Activated T-helper 17 cell treated with anti-CD3 and anti-CD28 coated beads, Interleukin-2, amount 50 U/mL, for 72 hours (primary cell): ENCODE results near the gene PNPLA5. TPM values are rescaled to one million over a fixed set of nuclear protein-coding genes. Genes with fewer than 3 reads are reported as not detected.

Experiments
- ATAC-seq: fragments of 150-1000 bp; cut with Tn5 transposase; replicated peaks from 2 replicates; pipeline ENCODE4 v1.10.0; 2021; ENCODE audit warnings: mild to moderate bottlenecking, moderate library complexity
- H3K27ac Mint-ChIP-seq: one replicate; pipeline ENCODE4 v1.8.0; 2022; ENCODE audit warnings: mixed read lengths
- H3K27me3 Mint-ChIP-seq: one replicate; pipeline ENCODE4 v1.8.0; 2022; ENCODE audit warnings: mixed read lengths
- H3K36me3 Mint-ChIP-seq: one replicate; pipeline ENCODE4 v1.8.0; 2022; ENCODE audit warnings: low read depth, mild to moderate bottlenecking, mixed read lengths
- H3K4me1 Mint-ChIP-seq: one replicate; pipeline ENCODE4 v1.8.0; 2022; ENCODE audit warnings: mixed read lengths
- H3K4me3 Mint-ChIP-seq: one replicate; pipeline ENCODE4 v1.8.0; 2022; ENCODE audit warnings: mild to moderate bottlenecking, mixed read lengths
- H3K9me3 Mint-ChIP-seq: one replicate; pipeline ENCODE4 v1.8.0; 2022; ENCODE audit warnings: mixed read lengths
- total RNA-seq, 2 donors: library from RNA; stranded (reverse); gene quantifications; one replicate each; pipeline ENCODE4 v1.2.3, GENCODE V29; 2022

Gene PNPLA5
- total RNA-seq, 2 donors from 2014 or later: not detected

DNA sequence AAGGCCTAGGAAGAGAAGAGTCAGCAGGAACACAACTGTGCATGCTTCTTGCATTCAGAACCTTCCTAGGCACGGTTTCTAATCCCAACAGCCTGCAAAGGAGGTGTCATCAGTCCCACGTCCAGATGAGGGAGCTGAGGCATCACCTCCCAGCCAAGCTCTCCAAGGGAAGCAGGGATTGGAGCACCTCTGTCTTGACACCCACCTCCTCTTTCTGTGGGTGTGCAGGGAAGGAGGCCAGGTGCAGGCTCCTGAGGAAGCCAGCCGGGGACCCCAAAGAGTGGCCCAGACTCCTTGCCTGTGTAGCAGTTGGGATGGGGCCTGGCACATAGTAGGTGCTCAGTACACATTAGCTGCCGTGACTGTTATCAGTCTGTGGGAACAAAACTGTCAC is 2.0 kb downstream of the PNPLA5 start:
- no peaks in the 10 kb centered on the region for H3K4me1 Mint-ChIP-seq
- no peak overlapping the region for H3K4me3 Mint-ChIP-seq
- H3K27me3 Mint-ChIP-seq: peaks cover 38% of the 10 kb centered on the region
- no peak overlapping the region for H3K27ac Mint-ChIP-seq
- no peak for ATAC-seq
- H3K36me3 Mint-ChIP-seq: no peaks in the 10 kb centered on the region
- H3K9me3 Mint-ChIP-seq: no peaks in the 10 kb centered on the region

DNA sequence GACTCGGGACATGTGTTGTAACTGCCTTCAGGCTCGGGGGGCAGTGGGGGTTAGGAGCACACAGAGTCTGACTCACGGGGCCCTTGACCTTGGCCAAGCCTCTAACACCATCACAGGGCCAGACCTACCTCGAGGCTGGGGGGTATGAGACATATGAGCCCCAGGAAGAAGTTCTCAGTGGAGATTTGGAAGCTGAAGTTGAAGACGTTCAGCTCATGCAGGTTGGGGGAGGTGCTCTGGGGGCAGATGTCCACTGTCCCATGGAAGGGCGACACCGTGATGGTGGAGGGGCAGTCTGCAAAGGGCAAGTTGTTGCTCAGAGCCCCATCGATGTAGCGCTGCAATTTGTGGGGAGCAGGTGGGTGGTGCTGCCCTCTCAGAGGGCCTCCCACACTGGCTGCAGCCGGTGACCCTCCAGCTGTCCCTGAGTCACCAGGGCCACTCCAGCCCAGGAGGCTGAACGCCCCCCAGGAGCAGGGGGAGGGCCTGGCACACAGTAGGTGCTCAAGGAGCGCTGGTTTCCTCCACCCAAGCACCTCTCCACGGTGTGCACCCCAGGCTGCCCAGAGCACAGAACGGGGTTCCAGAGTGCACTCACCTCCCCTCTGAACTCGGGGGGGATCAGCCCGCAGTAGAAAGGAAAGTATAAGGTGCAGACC is 2.5 kb downstream of the PNPLA5 start:
- H3K36me3 Mint-ChIP-seq: no peaks in the 10 kb centered on the region
- H3K27me3 Mint-ChIP-seq: peaks cover 38% of the 10 kb centered on the region
- H3K9me3 Mint-ChIP-seq: no peaks in the 10 kb centered on the region
- no peaks in the 10 kb centered on the region for H3K4me1 Mint-ChIP-seq
- no peak overlapping the region for H3K27ac Mint-ChIP-seq
- no peak for ATAC-seq
- H3K4me3 Mint-ChIP-seq: no peak overlapping the region

DNA sequence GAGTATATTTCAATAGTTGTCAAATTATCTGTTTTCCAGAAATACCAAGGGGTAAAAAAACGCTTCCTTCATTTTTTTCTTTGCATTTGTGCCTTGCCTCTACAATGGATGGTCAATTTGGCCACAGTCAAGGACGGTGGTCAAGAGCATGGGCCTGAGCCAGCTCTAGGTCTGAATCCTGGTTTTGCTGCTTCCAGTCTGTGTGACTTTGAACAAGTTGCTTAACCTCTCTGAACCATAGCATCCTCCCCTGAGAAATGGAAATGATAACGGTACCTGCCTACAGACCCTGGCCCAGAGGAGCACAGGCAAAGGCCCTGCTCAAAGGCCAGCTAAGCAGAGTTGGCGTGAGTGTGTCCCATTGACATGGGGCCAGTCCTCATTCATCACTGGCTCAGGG is 3.1 kb downstream of the PNPLA5 start:
- Mint-ChIP-seq H3K4me1 (no peaks in the 10 kb centered on the region), H3K36me3 (no peaks in the 10 kb centered on the region), H3K9me3 (no peaks in the 10 kb centered on the region), H3K27ac (no peak overlapping the region), H3K4me3 (no peak overlapping the region), H3K27me3 (peaks cover 36% of the 10 kb centered on the region)
- no peak for ATAC-seq

DNA sequence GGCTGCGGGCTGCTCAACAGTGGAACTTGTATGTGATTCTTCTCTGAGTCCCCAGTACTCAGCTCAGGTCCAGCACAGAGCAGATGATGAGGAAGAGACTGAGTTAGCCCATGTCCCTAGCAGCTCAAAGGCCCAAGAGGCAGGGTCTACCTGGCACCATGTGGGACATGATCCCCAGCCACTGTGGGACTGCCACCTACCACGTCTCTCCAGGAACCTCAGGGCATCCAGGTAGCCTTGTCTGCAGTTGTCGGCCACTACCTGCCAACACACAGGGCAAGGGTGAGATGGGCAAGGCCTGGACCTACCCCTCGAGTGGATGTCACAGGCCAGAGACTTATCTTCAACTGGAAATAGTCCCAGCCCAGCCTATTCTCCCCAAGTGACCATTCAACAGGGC is 4.4 kb downstream of the PNPLA5 start:
- no peak overlapping the region for H3K4me3 Mint-ChIP-seq
- H3K4me1 Mint-ChIP-seq: no peaks in the 10 kb centered on the region
- H3K27ac Mint-ChIP-seq: no peak overlapping the region
- peaks cover 31% of the 10 kb centered on the region for H3K27me3 Mint-ChIP-seq
- H3K36me3 Mint-ChIP-seq: no peaks in the 10 kb centered on the region
- H3K9me3 Mint-ChIP-seq: no peaks in the 10 kb centered on the region
- no peak for ATAC-seq

DNA sequence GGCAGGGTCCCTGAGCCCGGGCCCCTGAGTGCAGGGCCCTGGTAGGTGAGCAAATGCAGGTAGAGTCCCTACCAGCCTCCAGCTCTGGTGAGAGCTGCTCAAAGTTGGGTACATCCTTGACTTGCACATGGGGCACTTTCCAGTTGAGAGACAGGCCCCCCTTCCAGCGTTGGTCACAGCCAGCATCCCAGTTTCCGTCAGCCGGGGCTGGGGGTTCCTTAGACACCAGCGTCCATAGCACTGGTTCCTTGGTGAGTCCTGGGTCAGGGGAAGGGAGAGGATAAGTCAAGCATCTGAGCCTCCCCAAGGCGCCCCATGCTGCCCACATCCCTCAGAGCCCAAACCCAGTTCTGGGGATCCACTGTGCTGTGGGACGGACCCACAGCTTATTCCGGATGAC is 5.6 kb downstream of the PNPLA5 start:
- ATAC-seq: no peak
- H3K9me3 Mint-ChIP-seq: no peaks in the 10 kb centered on the region
- no peak overlapping the region for H3K27ac Mint-ChIP-seq
- no peaks in the 10 kb centered on the region for H3K36me3 Mint-ChIP-seq
- no peaks in the 10 kb centered on the region for H3K4me1 Mint-ChIP-seq
- H3K27me3 Mint-ChIP-seq: peaks cover 28% of the 10 kb centered on the region
- no peak overlapping the region for H3K4me3 Mint-ChIP-seq

DNA sequence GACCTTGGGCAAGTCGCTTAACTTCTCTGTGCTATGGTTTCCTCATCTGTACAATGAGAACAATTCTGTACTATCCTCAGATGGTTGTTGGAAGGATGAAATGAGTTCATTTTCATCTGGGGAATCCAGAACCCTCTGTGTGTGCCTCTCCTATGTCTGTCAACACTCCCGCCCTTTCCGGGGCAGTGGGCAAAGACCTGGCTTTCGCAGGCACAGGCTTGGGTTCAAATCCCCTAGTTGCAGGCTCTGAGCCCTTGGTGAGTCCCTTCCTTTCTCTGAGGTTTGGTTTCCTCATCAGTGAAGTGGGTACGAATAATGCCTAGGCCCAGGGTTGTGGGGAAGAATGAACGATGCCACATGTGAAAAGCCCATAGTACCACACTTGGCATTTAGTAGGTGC is 6.0 kb downstream of the PNPLA5 start:
- Mint-ChIP-seq H3K27me3 (peaks cover 28% of the 10 kb centered on the region), H3K36me3 (no peaks in the 10 kb centered on the region), H3K4me1 (no peaks in the 10 kb centered on the region), H3K9me3 (no peaks in the 10 kb centered on the region), H3K27ac (no peak overlapping the region), H3K4me3 (no peak overlapping the region)
- ATAC-seq: no peak

DNA sequence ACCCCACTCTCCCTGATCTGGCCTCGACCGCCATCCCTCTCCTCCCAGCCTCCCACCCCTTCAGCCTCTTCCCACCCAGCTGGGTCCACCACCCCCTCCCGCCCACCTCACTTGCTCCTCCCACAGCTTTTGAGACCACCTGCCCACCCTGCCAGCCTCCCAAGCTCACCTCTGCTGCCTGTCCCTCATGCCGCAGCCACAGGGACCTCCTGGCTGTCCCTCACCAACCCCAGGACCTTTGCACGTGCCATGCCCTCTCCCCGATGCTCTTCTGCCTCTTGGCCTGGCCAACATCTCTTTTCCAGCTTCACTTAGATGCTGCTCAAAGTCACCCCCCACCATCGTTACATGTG is 6.5 kb downstream of the PNPLA5 start:
- ATAC-seq: no peak
- H3K27me3 Mint-ChIP-seq: peaks cover 28% of the 10 kb centered on the region
- H3K9me3 Mint-ChIP-seq: no peaks in the 10 kb centered on the region
- no peaks in the 10 kb centered on the region for H3K4me1 Mint-ChIP-seq
- H3K4me3 Mint-ChIP-seq: no peak overlapping the region
- no peak overlapping the region for H3K27ac Mint-ChIP-seq
- H3K36me3 Mint-ChIP-seq: no peaks in the 10 kb centered on the region

DNA sequence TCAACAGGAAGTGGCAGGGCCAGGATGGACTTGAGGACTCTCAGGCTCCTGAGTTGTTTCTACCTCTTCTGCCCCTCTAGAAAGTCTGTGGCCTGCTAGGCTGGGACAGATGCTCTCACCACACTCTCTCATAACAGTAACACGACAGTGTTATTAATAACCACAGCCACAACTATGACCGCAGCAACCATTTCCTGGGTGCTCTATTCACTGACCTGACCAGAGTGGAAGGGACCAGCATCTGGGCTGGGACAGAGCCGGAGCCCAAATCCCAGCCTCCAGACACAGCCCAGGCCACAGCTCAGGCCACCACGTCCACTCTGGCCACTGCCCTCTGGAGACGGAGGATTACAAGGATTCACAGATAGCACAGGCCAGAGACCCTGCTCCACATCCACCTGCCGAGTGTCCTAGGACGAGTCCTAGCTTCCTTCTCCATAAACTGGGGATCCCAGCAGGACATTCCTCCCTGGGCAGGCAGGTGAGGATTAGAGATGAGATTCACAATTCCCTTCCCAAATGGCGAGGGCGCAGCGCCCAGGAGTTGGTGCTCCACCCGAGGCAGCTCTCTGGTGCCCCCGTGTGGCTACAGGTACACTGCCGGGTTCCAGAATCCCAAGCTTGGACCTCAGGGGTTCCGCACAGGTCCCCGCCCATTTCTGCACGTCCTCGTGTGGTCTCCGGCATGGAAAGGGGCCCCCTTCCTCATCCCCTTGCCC is 7.1 kb downstream of the PNPLA5 start:
- Mint-ChIP-seq H3K4me1 (no peaks in the 10 kb centered on the region), H3K27ac (no peak overlapping the region), H3K36me3 (no peaks in the 10 kb centered on the region), H3K4me3 (no peak overlapping the region), H3K9me3 (no peaks in the 10 kb centered on the region), H3K27me3 (peaks cover 28% of the 10 kb centered on the region)
- ATAC-seq: peak; percentile 46

DNA sequence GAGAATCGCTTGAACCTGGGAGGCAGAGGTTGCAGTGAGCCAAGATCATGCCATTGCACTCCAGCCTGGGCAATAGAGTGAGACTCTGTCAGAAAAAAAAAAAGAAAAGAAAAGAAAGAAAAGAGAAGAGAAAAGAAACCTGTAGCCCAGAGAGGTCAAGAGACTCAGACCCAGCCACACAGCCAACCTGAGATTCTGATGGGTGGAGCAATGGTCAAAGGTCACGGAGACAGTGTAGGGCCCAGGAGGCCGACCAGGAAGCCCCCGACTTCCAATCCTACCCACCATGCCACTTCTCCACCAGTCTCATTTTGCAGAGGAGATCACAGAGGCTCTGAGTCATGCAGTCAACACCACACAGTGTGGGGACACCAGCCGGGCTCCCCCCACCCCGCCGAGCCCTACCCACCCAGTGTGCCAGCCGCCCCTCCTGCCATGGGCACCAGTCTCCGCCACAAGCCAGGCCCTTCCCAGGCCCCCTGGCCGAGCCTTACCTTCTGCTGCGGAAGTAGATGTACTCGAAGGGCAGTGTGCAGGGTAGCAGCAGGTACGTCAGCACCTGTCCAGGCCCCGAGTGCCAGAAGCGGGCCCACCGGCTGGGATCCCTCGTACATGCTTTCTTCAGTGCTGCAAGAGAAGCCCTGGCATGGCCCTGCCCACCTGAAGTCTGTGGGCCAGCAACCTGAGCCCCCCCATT is 7.9 kb downstream of the PNPLA5 start:
- no peaks in the 10 kb centered on the region for H3K36me3 Mint-ChIP-seq
- no peaks in the 10 kb centered on the region for H3K4me1 Mint-ChIP-seq
- no peak for ATAC-seq
- H3K27me3 Mint-ChIP-seq: peaks cover 25% of the 10 kb centered on the region
- H3K9me3 Mint-ChIP-seq: no peaks in the 10 kb centered on the region
- no peak overlapping the region for H3K27ac Mint-ChIP-seq
- H3K4me3 Mint-ChIP-seq: no peak overlapping the region

DNA sequence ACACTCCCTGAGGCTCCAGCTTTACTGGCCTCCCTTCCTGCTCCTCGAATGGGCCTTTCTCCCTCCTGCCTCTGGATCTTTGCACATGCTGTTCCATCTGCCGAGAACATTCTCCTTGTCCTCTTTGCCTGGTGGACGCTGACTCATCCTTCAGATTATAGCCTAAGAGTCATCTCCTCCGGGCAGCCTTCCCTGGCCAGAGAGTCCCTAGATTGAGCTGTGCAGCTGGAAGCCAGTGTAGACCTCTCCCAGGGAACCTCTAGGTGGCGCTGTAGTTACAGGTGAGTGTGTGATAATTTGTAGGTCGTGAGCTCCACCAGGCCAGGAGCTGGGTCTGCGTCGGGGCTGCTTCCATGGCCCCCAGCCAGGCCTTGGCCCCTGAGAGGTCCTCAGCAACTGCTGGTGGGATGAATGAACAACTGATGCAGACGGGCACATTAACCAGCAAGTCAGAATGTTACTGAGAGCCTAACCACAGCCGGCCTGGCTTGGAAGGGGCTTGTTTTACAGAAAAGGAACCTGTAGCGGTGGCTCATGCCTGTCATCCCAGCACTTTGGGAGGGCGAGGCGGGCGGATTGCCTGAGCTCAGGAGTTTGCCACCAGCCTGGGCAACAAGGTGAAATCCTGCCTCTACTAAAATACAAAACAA is 8.7 kb downstream of the PNPLA5 start:
- Mint-ChIP-seq H3K36me3 (no peaks in the 10 kb centered on the region), H3K27ac (no peak overlapping the region), H3K27me3 (peaks cover 25% of the 10 kb centered on the region), H3K4me1 (no peaks in the 10 kb centered on the region), H3K9me3 (no peaks in the 10 kb centered on the region), H3K4me3 (no peak overlapping the region)
- peak; percentile 77 for ATAC-seq

DNA sequence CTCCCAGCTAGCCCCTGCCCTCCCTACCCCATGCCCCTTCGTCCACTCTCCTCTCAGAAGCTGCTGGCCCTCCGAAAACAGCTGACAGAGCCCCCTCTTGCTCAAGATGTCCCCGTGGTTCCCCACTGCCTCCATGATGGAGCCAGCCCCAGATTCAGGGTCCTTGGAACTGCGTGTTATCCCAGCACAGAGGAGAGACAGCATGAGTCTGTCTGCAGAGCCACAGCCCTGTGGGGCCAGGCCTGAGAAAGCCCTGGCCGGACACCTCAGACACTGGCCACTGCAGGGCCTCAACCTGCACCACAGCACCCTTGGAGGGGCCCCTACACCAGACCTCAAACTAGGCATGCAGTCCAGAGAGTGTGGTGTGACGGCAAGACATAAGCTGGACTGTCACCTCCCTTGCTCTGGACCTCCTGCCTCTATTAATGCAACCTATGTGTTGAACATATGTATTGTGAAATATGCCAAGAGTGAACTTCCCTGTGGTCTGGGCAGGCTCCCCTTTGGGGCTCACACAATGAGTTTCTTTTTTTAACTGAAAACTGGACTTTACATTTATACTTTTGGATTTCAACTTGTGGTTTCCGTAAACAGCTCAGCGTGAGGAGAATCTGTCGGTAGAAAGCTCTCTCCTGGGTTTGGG is 9.6 kb downstream of the PNPLA5 start:
- Mint-ChIP-seq H3K27ac (no peak overlapping the region), H3K27me3 (peaks cover 26% of the 10 kb centered on the region), H3K4me3 (no peak overlapping the region), H3K9me3 (no peaks in the 10 kb centered on the region), H3K4me1 (no peaks in the 10 kb centered on the region), H3K36me3 (no peaks in the 10 kb centered on the region)
- no peak for ATAC-seq

DNA sequence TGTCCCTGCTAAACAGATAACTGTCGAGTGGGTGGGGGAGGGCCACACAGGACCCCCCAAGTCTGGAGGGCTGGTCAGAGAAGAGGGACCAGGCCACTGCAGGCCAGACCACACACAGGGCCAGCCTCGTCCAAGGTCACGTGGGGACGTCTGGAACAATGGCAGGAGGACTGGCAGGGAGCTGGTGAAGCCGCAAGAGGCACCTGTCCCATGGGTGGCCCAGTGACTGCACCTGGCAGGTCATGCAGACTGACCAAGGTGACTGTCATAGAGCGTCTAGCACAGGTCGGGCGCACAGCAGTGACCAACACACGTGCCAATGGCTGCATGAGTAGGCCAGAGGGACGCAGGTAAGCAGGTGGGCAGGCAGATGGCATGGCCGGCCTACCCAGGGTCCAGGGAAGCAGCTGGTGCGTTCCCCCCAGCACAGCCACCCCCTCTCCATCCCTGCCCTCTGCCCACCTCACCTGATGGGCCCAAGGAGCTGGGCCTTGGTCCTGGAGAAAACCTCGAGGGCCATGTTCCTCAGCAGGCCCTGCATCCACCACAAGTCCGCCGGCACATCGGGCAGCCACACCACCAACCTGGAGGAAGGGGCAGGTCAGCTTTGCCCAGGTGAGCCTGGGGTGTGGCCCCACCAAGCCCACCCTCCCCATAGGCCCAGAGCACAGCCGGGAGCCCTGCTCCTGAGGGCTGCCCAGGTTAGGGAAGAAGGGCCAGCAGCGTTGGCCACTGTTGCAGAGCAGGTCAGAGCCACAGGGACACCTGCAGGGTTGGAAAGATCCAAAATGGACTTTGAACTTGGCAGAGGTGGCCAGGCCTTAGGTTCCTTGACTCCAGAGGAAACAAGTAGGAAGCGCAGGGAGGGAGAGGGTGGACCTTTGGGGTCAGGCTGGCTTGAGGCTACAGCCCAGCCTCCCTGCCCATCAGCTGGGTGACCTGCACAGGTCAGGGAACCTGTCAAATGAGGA is 10.4 kb downstream of the PNPLA5 start:
- no peak for ATAC-seq
- H3K27ac Mint-ChIP-seq: no peak overlapping the region
- peaks cover 18% of the 10 kb centered on the region for H3K27me3 Mint-ChIP-seq
- no peaks in the 10 kb centered on the region for H3K36me3 Mint-ChIP-seq
- H3K4me3 Mint-ChIP-seq: no peak overlapping the region
- H3K4me1 Mint-ChIP-seq: no peaks in the 10 kb centered on the region
- H3K9me3 Mint-ChIP-seq: no peaks in the 10 kb centered on the region

DNA sequence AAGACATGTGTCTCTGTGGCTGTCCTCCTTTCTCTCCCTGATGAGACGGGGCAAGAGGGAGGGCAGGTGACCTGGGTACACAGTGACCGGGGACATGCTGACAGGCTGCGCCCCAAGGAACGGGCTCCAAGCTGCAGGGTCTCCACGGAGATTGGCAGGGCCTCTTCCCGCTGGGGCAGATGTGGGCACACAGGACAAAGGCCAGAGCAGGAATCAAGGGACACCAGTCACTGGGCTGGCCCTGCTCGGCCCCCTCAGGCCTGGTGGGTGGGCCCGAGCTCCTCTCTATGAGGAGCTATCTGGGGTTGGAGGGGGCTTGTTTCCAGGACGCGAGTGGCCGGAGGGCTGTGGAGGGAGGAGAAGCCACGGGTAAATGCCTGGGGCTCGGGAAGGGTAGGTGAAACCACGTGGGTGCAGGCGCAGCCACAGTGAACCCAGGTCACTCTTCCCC is 11.2 kb downstream of the PNPLA5 start:
- Mint-ChIP-seq H3K36me3 (no peaks in the 10 kb centered on the region), H3K27ac (no peak overlapping the region), H3K9me3 (no peaks in the 10 kb centered on the region), H3K4me1 (no peaks in the 10 kb centered on the region), H3K27me3 (peaks cover 22% of the 10 kb centered on the region), H3K4me3 (no peak overlapping the region)
- no peak for ATAC-seq
